ENCODE results near the gene SPATA1.

GRCh38 chr1:84506729-84507453, 705 bp downstream of the SPATA1 start:
- TF ChIP-seq, protein P1, sequence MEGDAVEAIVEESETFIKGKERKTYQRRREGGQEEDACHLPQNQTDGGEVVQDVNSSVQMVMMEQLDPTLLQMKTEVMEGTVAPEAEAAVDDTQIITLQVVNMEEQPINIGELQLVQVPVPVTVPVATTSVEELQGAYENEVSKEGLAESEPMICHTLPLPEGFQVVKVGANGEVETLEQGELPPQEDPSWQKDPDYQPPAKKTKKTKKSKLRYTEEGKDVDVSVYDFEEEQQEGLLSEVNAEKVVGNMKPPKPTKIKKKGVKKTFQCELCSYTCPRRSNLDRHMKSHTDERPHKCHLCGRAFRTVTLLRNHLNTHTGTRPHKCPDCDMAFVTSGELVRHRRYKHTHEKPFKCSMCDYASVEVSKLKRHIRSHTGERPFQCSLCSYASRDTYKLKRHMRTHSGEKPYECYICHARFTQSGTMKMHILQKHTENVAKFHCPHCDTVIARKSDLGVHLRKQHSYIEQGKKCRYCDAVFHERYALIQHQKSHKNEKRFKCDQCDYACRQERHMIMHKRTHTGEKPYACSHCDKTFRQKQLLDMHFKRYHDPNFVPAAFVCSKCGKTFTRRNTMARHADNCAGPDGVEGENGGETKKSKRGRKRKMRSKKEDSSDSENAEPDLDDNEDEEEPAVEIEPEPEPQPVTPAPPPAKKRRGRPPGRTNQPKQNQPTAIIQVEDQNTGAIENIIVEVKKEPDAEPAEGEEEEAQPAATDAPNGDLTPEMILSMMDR (IDR thresholded peaks at IDR 0.05; ENCODE audit: low read length) = no peak
- TF ChIP-seq EZH2 (optimal IDR thresholded peaks at IDR 0.05; ENCODE audit: low read depth, low read length) (no peak), EZH2phosphoT487 (IDR thresholded peaks at IDR 0.05; ENCODE audit: low read length) (no peak)
